GM20431 (cell line): Measurements from ENCODE around the gene TBL1X.
"Not testable (repeated sequence)": the region's sequence is repeated elsewhere in the genome, so short reads cannot be mapped to it uniquely, and the experiment has no call there.

Experiments used
- in situ Hi-C: fragments of 300-500 bp; cut with MseI, MboI; formaldehyde crosslinking; loops from one replicate; pipeline ENCODE4 v1.15.0; 2020; ENCODE audit warnings: low sequenced_read_pairs; ENCODE audit not compliant: unreplicated experiment

Gene TBL1X

DNA sequence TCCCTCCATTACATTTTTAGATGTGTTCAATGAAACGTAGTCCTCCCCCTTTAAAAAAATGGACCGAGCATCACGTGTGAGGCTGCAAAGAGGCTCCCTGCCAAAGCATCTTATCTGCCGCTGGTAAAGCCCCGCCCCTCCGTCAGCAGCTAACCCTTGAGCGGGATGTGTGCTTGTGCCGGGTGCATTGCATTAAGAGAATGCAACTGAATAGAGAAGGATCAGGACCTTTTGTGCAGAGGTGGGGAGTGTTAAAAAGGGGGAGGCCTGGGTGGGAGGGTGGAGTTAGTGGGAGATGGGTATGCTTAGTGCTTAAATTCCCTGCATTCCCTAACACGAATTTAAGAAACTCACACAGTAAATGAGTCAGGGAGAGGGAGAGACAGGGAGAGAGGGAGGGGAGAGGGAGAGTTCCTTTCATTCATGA is 66.0 kb downstream of the TBL1X start:
- in situ Hi-C loops = no loop called here

DNA sequence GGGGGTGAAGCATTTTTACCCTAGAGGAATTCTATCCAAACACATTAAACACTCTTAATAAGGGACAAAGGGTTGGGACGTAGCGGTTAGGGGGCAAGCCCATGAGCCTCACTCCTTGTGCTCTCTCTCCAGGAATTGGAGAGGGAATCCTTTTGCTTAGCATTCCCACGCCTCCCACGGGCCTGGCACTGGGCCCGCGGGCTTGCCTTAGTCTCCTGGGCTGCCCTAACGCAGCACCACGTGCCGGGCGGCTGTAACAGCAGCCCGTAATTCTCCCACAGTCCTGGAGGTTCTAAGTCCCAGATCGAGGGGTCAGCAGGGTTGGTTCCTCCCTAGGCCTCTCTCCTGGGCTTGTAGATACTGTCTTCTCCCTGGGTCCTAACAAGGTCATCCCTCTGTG is 67.5 kb downstream of the TBL1X start:
- in situ Hi-C loops = no loop called here

DNA sequence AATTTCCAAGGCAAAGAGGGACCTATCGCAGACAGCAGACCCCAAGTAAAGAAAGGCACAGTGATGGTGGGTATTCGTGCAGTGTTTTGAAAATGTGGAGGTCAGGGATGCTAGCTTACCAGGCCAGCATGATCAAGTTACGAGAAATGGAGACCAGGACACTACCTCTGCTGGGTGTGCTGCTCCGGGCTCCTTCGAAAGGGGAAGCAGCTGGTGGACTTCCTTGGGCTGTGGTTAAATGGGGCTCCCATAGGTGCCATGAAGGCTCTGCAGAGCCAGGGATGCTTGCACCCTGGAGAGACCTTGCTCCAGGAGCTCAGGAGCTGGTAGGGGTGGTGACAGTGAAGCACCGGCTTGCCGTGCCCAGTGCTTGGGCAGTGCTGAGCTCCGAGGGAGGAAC is 68.8 kb downstream of the TBL1X start:
- in situ Hi-C loops = no loop called here

DNA sequence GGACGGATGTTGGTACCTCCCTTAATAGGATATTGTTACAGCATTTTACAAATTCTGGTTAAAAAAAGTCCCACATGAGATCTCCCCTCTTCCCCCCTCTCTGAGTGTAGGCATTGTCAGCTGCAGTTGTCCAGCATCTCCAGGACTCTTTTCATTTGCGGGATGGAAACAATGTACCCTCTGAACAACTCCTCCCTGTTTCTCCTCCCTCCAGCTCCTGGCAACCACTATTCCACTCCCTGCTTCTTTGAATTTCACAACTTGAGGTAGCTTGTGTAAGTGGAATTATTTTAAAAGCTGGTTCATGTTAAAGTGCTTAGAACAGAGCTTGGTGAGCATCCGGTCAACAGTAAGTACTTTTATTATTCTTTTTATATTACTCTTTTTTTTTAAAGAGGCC is 69.8 kb downstream of the TBL1X start:
- in situ Hi-C loops = no loop called here

DNA sequence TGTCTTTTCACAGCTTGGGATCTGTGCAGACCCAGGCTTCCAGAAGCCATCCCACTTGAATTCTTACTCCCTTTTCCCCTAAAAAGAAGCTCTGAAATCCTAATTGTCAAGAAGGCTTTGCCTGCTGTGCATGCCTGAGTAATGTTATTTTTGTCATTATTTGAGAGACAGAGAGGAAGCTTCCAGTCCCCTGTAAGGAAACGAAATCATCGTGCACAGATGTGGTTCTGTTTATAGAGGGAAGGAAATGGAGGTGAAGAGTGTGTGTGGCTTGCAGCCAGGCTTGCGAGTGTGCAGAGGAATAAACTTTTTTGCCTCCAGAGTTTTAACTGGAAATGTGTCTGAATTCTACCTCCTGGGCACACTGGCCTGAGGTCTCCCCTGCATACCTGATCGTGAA is 70.2 kb downstream of the TBL1X start:
- in situ Hi-C loops = no loop called here

DNA sequence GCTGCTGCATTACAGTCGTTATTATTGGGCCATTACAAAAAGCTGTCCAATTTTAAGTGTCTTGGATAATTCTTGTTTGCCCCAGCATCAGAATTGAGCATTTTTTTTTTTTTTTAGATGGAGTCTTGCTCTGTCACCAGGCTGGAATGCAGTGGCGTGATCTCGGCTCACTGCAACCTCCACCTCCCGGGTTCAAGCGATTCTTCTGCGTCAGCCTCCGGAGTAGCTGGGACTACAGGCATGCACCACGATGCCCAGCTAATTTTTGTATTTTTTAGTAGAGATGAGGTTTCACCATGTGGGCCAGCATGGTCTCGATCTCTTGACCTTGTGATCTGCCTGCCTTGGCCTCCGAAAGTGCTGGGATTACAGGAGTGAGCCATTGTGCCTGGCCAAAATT is 71.3 kb downstream of the TBL1X start:
- in situ Hi-C loops = not testable (repeated sequence)

DNA sequence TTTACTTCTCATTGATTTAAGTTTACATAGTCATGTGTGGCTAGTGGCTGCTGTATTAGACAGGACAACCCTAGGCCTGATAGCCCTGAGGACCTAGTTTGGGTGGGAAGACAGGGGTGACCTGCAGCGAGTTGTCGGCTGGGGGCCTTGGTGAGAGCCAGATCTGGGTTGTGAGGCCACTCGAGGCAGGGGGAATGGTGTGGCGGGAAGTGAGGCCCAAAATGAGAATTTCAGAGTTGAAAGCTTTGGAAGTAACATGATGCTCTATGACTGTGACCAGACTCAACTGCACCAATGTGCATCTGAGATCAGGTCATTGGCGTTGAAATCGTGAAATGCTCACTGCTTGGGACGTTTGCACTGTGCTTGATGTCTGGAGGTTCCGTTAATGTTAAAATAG is 72.9 kb downstream of the TBL1X start:
- in situ Hi-C loops = no loop called here

DNA sequence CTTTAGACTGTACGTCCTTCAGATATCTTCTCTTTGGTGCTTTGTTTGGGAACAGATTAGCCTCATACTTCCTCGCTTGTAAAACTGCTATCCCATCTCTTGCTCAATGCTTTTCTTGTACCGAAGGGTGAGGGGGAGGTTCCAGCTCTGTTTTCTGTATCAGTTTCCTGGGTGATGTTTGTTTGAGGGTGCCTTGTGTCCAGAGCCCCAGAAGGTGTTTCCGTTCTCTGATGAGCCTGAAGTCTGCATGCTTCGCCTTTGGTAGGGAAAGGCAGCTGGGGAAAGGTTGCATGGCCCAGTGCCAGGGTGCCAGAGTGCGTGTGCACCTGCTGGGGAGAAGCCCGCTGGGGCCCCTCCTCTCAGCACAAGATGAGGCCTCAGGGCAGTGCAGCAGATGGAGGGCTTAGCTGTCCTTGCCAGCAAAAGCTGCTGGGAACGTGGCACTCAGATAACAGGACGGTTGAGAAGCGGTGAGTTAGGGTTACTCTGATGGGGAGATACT is 73.7 kb downstream of the TBL1X start:
- in situ Hi-C loops = no loop called here

DNA sequence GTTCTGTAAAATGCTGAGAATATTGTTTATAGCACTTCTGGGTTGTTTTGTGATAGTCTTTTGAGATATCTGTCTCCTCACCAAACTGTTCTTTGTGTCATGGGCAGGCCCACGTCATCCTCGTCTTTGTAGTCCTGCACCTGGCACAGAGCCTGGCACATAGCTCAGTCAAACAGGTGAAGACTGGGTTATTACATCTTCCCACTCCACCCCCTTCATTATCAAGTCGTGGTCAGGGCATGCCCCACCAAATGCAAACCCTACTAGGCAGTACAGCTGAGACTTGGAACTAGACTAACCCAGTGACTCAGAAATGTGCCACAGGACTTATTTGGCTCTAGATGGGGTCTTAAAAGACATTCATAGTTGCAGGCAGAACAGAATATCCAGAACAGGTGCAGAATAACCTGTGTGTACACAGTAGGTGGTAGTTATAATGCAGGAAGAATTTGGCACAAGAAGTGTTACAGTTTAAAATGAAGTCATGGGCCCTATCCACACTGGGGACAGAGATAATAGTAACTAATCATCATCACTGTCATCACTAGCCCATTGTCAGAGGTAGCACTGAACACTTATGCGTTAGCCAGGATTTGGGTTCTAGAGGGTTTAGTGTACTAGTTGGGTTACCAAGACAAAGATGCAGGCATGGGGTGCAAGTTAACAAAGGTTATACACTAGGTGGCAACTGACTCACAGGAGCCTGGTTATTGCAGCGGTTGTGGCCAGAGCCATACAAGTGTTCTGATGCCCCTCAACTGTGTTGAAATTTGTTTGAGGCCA is 74.9 kb downstream of the TBL1X start:
- in situ Hi-C loops = no loop called here

DNA sequence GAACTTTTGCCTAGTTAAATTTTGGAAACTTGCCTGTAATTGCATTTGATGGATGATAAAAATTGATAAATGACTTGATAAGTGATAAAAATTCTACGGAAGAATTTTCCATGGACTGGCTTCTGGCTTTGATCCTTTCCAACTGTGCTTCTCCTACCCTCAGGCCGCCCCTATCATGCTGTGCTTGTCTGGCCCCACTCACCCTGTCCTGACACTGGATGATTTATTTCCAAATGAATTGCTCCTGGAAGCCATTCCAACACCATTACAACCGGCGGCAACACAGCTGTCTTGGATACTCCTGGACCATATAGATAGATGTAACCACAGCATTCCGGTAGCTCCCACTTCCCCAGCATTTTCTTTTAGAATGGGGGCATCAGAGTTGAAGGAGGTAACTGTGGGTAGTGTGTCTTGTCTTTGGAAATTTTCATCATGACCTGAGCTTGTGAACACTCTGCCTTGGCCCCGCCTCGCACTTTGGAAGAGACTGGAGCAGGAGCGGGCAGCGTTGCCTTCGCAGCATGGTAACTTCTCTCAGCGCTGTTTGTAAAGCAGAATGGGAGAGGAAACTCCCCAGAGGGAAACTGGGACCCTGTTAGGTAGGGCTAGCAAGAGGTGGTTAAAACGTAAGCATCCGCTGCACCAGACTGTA is 77.4 kb downstream of the TBL1X start:
- in situ Hi-C loops = no loop called here

DNA sequence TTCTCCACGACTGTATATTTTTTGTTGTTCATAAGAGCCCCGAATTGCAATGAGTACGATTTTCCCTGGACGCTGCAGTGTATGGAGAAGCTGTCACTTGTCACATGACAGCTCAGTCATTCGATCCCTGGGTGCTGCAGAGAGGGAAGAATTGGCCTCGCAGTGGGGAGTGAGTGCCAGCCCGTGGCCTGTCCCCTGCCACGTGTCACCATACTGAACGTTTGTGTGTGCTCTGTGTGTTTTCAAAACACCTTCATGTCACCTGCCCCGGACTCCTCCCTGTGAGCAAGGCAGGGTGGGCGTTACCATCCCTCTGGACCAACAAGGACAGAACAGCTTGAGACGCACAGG is 77.9 kb downstream of the TBL1X start:
- in situ Hi-C loops = no loop called here

DNA sequence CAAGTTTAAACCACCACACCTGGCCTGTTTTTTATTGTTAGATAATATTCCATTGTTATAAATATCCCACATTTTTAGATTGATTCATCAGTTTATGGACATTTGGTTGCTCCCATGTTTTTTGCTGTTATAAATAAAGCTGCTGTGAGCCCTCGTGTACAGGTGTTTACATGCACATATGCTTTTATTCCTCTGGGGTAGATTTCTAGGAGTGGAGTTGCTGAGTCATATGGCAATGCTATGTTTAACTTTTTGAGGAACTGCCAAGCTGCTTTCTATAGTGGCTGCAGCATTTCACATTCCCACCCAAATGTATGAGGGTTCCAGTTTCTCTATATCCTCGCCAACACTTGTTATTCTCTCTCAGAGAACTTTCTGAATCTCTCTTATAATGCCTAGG is 90.5 kb downstream of the TBL1X start:
- in situ Hi-C loops = no loop called here

DNA sequence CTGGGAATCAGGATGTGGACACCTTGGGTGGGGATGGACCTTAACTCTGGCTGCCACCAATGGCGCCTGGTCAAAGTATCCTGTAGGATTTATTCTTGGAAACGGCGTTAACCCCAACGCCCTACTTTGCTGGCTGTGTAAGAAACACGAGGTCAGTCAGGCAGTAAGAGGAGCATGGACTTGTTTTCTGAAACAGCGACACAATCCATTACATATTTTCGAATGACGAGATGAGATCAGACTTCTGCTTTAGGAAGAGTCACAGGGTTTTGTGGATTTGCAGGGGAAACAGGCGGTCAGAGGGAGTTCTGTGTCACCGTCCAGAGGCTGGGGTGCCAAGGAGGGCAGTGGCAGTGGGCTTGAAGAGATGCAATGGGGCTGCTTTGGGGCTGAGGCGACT is 92.2 kb downstream of the TBL1X start:
- in situ Hi-C loops = no loop called here

DNA sequence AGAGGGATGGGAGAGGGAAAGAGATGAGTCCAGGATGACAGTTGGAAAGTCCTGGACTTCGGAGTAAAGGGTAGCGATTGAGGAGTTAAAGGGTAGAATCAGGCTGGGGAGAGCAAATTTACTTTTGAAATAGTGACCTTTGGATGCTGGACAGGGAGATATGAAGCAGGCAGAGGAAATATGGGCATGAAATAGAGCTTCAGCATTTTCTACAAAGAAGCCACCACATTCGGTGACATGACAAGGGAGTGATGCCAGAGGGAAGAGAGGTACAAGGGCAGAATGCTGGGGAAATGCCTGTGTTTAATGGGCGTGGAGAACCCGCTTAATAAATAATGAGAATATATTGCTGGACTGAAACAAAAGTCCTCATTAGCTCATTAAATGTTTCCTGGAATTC is 92.7 kb downstream of the TBL1X start:
- in situ Hi-C loops = no loop called here

DNA sequence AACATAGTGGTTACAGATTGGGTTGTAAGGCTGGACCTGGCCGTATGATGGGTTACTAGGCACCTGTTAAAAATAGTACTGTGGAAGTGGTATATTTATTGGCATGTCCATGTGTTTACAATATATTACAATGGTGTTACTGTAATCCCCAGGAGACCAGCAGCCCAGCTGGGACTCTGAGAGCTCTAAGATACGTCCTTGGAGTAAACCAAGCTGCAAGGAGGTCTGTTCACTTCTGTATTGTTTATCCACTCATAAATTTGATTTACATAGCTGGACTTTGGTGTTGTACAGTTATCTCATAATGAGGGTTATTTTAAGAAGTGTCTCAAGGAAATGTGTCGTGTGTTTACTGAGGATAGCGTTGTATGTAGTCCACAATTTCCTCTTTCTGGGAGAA is 93.8 kb downstream of the TBL1X start:
- in situ Hi-C loops = no loop called here

DNA sequence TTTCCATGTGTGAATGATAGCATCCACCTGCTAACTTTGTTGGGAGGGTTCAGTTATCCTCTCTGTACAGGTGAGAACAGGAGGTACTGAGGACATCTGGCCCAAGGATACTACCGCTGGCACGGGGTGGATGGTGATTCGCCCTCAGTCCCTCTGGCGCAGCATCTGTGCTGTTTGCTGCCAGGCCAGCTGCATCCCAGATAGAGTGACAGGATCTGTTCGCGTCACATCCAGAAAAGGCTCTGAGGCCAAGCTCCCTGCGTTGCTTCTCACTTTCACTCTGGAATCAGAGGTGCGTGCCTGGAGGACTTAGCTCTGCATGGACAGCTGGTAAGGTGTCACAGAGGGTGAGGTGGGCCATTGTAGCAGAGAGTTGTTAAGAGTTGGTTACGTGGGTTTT is 95.4 kb downstream of the TBL1X start:
- in situ Hi-C loops = no loop called here

DNA sequence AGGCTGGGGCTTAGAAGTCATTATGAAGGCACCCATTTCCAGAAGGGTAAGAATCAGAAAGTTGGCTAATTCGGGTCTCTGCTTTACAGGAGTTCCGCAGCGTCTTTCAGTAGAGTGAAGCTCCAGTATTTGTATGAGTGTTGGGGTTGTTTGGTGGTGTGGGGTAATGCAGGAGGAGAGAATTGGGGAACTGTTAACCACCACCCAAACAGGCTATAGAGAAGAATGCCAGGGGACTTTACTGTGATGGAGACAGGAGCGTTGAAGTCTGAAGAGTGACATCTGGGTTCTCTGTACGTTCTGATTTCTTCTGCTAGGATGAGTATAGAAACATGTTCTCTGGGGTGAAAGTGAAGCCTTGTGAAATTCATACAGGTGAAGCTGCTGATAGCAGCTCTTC is 96.3 kb downstream of the TBL1X start:
- in situ Hi-C loops = no loop called here

DNA sequence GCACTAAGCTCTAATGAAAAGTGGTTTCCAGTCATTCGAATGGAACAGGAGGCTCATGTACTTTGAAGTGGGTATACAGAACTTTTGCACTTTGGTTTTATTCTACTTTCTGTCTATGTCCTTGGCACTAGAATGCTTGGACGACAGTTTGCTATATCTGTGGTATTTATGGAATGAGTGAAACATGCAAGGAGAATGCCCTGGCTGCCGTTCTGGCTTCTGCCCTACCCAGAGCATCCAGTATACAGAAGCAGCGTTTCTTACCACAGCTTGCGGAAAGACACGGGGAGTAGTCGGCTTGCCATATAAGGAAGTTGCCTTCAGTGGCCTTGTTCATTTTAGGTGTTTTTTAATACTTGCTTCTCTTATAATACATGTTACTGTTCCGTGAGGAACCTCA is 98.0 kb downstream of the TBL1X start:
- in situ Hi-C loops = no loop called here

DNA sequence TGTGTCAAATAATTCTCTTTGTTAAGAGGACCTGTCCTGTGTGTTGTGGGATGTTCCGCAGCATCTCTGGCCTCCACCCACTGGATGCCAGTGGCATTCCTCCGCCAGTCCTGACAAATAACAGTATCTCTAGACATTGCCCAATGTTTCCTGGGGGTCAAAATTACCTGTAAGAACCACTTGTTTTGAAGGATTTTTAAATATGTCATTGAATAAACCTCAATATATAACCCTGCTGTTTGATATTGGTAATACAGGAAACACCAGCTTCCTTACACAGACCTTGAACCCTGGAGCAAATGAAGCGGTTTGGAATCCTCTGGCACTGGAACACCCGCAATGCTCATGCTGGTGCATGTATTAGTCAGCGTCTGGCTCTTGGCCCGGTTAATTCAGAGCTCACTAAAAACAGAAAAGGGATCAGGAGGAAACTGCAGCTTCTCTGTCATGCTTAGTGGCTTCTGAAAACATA is 101.3 kb downstream of the TBL1X start:
- in situ Hi-C loops = no loop called here

DNA sequence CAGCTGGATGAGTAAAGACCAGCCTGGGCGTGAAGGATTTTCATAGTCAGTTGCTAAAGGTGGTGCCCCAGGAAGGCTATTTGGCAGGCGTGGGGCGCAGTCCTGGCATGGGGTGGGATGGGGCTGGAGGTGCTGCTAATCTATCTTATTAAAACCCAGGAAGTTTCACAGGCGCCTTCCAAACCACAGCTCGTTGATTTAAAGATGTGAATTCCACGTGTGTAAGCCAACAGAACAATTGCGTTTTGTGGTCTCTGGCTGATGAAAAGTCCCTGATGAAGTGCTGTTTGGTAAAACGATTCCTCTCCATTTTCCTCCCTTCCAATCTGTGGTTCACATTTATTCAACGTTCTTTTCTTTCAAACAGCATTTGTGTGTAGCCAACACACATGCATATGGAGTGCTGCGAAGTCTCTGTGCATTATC is 105.0 kb downstream of the TBL1X start:
- in situ Hi-C loops = no loop called here

DNA sequence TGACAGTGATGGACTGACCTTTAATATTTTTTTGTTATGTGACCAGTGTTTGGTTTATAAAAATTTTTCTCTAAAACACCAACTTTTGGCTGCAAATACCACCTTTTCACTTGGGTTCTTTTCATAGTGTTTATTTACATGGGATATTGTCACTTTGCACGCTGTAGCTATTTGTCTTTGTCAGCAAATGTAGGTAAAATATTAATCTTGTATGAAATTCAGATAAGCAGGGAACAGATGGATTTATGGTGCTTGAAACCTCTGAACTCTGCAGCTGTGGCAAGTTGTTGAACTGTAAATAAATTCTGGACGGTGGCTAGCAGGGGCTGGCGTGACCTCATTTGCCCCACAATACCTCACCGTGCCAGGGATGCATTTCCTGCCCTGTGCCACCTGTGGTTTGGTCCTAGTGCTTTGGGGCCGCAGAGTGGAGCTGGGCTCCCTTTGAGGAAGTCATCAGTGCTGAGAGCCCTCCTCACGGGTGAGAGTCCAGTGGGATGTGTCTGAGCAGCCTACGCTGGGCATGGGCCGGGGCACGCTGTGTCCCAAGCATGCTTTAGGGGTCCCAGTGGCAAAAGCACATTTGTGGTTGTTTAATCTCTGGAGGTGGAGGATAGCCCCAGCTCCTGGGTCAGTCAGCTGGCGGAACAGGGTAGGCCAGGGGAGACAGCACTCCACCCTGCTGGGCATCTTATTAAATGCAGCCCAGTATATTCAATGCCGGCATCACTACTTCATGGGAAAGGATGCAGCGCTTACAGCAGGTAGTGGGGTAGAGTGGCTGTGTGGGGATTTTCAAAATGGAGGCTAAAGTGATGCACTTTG is 108.6 kb downstream of the TBL1X start:
- in situ Hi-C loops = no loop called here
